Measurements from ENCODE around the gene CHSY1. TPM values are rescaled to one million over a fixed set of nuclear protein-coding genes. Genes with fewer than 3 reads are reported as not detected.
A peak's percentile ranks its signal among the peaks of the same experiment; 100 is the strongest.

Gene CHSY1
- total and polyA plus RNA-seq, 2 of the 13 experiments (the other 11 are each of a cell fraction or from before 2014, with no cell fraction given) = 13.3 to 13.7 TPM

DNA sequence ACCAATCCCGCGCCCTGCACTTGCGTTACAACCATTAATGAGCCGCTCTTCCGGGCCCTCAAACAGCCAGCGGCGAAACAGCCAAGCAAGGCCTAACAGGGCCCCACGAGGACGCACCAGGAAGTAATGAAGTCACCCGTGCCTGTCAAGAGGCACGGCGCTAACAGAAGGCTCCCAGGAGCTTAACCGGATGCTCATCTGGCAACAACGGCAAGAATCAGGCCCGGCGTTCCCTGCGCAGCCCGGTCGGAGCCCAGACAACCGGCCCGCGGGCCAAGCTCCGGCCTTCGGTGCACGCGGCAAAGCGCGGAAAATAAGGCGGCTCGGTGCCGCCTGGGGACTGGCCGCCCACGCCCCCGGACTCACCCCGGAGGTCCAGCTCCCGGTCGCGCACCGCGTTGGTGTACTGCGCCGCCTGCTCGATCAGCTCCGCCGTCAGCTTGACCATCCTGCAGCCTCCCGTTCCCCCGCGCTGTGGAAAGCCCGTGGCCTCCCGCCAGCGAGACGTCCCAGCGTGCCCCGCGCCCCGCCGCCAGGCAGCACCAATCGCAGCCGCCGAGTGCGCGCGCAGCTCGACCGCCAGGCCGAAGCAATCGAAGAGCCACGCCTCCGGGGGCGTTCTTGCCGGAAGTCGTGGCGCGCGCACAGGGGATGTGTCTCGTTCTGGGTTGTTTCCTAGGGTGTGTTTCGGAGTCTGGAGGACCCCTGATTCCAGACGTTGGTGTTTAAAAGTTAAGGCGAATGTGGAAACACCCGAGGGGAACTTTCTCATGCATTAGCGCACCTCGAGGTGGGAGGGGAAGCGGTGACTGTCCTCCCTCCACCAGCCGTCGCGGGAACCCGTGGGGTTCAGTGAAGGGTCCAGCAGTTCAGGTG lies 43.1 kb upstream of the CHSY1 start, which contains the start of gene SNRPA1 (continued):
- 0 out of 2 replicates have a peak, but pooled peaks have one; percentile 40 for TF ChIP-seq GZF1 (CRISPR knock-in tag; IDR thresholded peaks at IDR 0.05)
- TF ChIP-seq ZNF619 (CRISPR knock-in tag; IDR thresholded peaks at IDR 0.05) = peak; percentile 85; the same call in 1 of the 2 replicates
- peak; percentile 58; the same call in 1 of the 2 replicates for TF ChIP-seq ZNF850 (CRISPR knock-in tag; conservative IDR thresholded peaks at IDR 0.05)
- peak; percentile 88 for TF ChIP-seq ZIK1 (CRISPR knock-in tag; IDR thresholded peaks at IDR 0.05; ENCODE audit: borderline replicate concordance, low read depth)
- TF ChIP-seq ZNF546 (CRISPR knock-in tag; conservative IDR thresholded peaks at IDR 0.05) = peak; percentile 93
- TF ChIP-seq, protein P1, sequence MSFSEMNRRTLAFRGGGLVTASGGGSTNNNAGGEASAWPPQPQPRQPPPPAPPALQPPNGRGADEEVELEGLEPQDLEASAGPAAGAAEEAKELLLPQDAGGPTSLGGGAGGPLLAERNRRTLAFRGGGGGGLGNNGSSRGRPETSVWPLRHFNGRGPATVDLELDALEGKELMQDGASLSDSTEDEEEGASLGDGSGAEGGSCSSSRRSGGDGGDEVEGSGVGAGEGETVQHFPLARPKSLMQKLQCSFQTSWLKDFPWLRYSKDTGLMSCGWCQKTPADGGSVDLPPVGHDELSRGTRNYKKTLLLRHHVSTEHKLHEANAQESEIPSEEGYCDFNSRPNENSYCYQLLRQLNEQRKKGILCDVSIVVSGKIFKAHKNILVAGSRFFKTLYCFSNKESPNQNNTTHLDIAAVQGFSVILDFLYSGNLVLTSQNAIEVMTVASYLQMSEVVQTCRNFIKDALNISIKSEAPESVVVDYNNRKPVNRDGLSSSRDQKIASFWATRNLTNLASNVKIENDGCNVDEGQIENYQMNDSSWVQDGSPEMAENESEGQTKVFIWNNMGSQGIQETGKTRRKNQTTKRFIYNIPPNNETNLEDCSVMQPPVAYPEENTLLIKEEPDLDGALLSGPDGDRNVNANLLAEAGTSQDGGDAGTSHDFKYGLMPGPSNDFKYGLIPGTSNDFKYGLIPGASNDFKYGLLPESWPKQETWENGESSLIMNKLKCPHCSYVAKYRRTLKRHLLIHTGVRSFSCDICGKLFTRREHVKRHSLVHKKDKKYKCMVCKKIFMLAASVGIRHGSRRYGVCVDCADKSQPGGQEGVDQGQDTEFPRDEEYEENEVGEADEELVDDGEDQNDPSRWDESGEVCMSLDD (CRISPR knock-in tag; IDR thresholded peaks at IDR 0.05; ENCODE audit: borderline replicate concordance) = no peak; the same call in none of the 2 replicates
- TF ChIP-seq ZNF230 (CRISPR knock-in tag; IDR thresholded peaks at IDR 0.05) = no peak
- no peak for TF ChIP-seq ZKSCAN1 (IDR thresholded peaks at IDR 0.05; ENCODE audit: low read length)
- TF ChIP-seq ZFP41 (CRISPR knock-in tag; IDR thresholded peaks at IDR 0.05; ENCODE audit: borderline replicate concordance) = peak; percentile 51; the same call in 1 of the 2 replicates
- TF ChIP-seq, protein P2, sequence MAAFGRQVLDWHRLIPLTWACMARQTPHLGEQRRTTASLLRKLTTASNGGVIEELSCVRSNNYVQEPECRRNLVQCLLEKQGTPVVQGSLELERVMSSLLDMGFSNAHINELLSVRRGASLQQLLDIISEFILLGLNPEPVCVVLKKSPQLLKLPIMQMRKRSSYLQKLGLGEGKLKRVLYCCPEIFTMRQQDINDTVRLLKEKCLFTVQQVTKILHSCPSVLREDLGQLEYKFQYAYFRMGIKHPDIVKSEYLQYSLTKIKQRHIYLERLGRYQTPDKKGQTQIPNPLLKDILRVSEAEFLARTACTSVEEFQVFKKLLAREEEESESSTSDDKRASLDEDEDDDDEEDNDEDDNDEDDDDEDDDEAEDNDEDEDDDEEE (CRISPR knock-in tag; IDR thresholded peaks at IDR 0.05) = no peak; the same call in 1 of the 2 replicates
- peak; percentile 59; the same call in 1 of the 2 replicates for TF ChIP-seq ZNF253 (CRISPR knock-in tag; IDR thresholded peaks at IDR 0.05; ENCODE audit: borderline replicate concordance)
- TF ChIP-seq ZNF598 (CRISPR knock-in tag; IDR thresholded peaks at IDR 0.05; ENCODE audit: borderline replicate concordance) = no peak
- peak; percentile 85; the same call in 1 of the 2 replicates for TF ChIP-seq ZBTB3 (CRISPR knock-in tag; IDR thresholded peaks at IDR 0.05; ENCODE audit: borderline replicate concordance, low read depth)
- TF ChIP-seq CEBPG (CRISPR knock-in tag; IDR thresholded peaks at IDR 0.05) = peak; percentile 50; the same call in 1 of the 2 replicates
- TF ChIP-seq HIVEP1 (CRISPR knock-in tag; IDR thresholded peaks at IDR 0.05) = peak; percentile 81; the same call in 1 of the 2 replicates
- TF ChIP-seq GATA4 (IDR thresholded peaks at IDR 0.05; ENCODE audit: borderline replicate concordance, low read depth) = peak; percentile 48
- no peak for TF ChIP-seq TEAD2 (CRISPR knock-in tag; IDR thresholded peaks at IDR 0.05)
- peak; percentile 97 for TF ChIP-seq TGIF2 (CRISPR knock-in tag; IDR thresholded peaks at IDR 0.05)
- TF ChIP-seq, protein P3, sequence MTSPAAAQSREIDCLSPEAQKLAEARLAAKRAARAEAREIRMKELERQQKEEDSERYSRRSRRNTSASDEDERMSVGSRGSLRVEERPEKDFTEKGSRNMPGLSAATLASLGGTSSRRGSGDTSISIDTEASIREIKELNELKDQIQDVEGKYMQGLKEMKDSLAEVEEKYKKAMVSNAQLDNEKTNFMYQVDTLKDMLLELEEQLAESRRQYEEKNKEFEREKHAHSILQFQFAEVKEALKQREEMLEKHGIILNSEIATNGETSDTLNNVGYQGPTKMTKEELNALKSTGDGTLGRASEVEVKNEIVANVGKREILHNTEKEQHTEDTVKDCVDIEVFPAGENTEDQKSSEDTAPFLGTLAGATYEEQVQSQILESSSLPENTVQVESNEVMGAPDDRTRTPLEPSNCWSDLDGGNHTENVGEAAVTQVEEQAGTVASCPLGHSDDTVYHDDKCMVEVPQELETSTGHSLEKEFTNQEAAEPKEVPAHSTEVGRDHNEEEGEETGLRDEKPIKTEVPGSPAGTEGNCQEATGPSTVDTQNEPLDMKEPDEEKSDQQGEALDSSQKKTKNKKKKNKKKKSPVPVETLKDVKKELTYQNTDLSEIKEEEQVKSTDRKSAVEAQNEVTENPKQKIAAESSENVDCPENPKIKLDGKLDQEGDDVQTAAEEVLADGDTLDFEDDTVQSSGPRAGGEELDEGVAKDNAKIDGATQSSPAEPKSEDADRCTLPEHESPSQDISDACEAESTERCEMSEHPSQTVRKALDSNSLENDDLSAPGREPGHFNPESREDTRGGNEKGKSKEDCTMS (CRISPR knock-in tag; conservative IDR thresholded peaks at IDR 0.05) = no peak
- peak; percentile 62; the same call in 1 of the 2 replicates for TF ChIP-seq ZNF446 (CRISPR knock-in tag; IDR thresholded peaks at IDR 0.05)
- 0 out of 2 replicates have a peak, but pooled peaks have one; percentile 73 for TF ChIP-seq GPN1 (CRISPR knock-in tag; IDR thresholded peaks at IDR 0.05; ENCODE audit: borderline replicate concordance)
- TF ChIP-seq ZNF101 (CRISPR knock-in tag; IDR thresholded peaks at IDR 0.05; ENCODE audit: borderline replicate concordance, low read depth) = no peak; the same call in 1 of the 2 replicates
- TF ChIP-seq ZNF746 (CRISPR knock-in tag; IDR thresholded peaks at IDR 0.05) = peak; percentile 75; the same call in 1 of the 2 replicates

Measured in HepG2 (cell line).